ENCODE results near the gene SPTBN4. TPM values are rescaled to one million over a fixed set of nuclear protein-coding genes. Genes with fewer than 3 reads are reported as not detected.

SPTBN4 gene
- 0.61 TPM in 1 of 2 replicates, not detected in the other for total RNA-seq (2014; rRNA removed; shearing (Covaris generic))

- DNase-seq (ENCODE audit: low read depth in 1 of 2, low spot score in 2 of 2) = no peak
Observed at GRCh38 chr19:40466985-40467734, at the start of gene SPTBN4. Gene SPTBN4, plus strand, starts transcription at chr19:40467001. Its CDS starts 5,621 bp downstream, at chr19:40472622.

DNA sequence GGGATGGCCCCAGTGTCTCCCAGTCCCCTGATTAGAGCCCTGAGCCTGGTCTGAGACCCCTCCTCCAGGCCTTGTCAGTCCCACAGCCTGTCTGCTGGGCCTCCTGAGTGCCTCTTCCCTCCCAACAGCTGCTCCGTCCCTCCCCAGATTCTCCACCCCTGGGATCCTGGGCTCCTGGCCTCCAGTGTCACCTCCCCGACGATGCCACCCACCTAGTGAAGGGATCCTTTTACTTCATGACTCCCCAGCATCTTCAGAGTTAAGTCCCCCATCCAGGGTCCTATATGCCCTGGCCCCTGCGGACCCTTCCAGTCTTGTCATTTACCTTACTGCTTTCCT, 49.2 kb upstream of the SPTBN4 start:
- Histone ChIP-seq H3K9me3 (replicated peaks) (no peaks in the 10 kb centered on the region), H3K4me3 (no peak overlapping the region), H3K36me3 (peaks cover 11% of the 10 kb centered on the region), H3K27me3 (replicated peaks) (no peaks in the 10 kb centered on the region), H3K4me1 (replicated peaks) (peaks cover 30% of the 10 kb centered on the region), H3K27ac (peak overlapping the region; percentile 65)
- DNase-seq (ENCODE audit: low read depth in 1 of 2, low spot score in 2 of 2) = no peak

More at GRCh38 chr19:40466985-40467734, at the start of gene SPTBN4:
- Histone ChIP-seq H3K27me3 (replicated peaks) (peaks cover 13% of the 10 kb centered on the region), H3K4me3 (peak within 1 kb of the TSS; percentile 52), H3K36me3 (no peaks in the 10 kb centered on the region), H3K4me1 (replicated peaks) (peaks cover 26% of the 10 kb centered on the region), H3K27ac (no peak within 1 kb of the TSS), H3K9me3 (replicated peaks) (no peaks in the 10 kb centered on the region)

GRCh38 chr19:40418040-40418439, 48.8 kb upstream of the SPTBN4 start:
- H3K27me3 ChIP-seq (replicated peaks) = no peaks in the 10 kb centered on the region
- no peak for DNase-seq (ENCODE audit: low read depth in 1 of 2, low spot score in 2 of 2)

GRCh38 chr19:40419066-40419612, 47.7 kb upstream of the SPTBN4 start:
- Histone ChIP-seq H3K27me3 (replicated peaks) (no peaks in the 10 kb centered on the region), H3K4me3 (no peak overlapping the region), H3K36me3 (peaks cover 22% of the 10 kb centered on the region), H3K4me1 (replicated peaks) (peaks cover 30% of the 10 kb centered on the region), H3K27ac (no peak overlapping the region), H3K9me3 (replicated peaks) (no peaks in the 10 kb centered on the region)
- DNase-seq (ENCODE audit: low read depth in 1 of 2, low spot score in 2 of 2) = no peak

More at GRCh38 chr19:40418040-40418439, 48.8 kb upstream of the SPTBN4 start:
- Histone ChIP-seq H3K9me3 (replicated peaks) (no peaks in the 10 kb centered on the region), H3K36me3 (peaks cover 16% of the 10 kb centered on the region), H3K4me3 (no peak overlapping the region), H3K4me1 (replicated peaks) (peaks cover 30% of the 10 kb centered on the region), H3K27ac (peak overlapping the region; percentile 65; the same call in 1 of the 2 replicates)

- H3K4me1 ChIP-seq (replicated peaks) = peaks cover 28% of the 10 kb centered on the region
- no peak overlapping the region for H3K4me3 ChIP-seq
- no peaks in the 10 kb centered on the region for H3K27me3 ChIP-seq (replicated peaks)
- no peak overlapping the region for H3K27ac ChIP-seq
- H3K36me3 ChIP-seq = peaks cover 22% of the 10 kb centered on the region
- H3K9me3 ChIP-seq (replicated peaks) = no peaks in the 10 kb centered on the region
- DNase-seq (ENCODE audit: low read depth in 1 of 2, low spot score in 2 of 2) = no peak
Observed at GRCh38 chr19:40419780-40420179, 47.0 kb upstream of the SPTBN4 start.

GRCh38 chr19:40420451-40420765, 46.4 kb upstream of the SPTBN4 start:
- Histone ChIP-seq H3K27ac (no peak overlapping the region), H3K4me1 (replicated peaks) (peaks cover 23% of the 10 kb centered on the region), H3K27me3 (replicated peaks) (no peaks in the 10 kb centered on the region), H3K36me3 (peaks cover 22% of the 10 kb centered on the region), H3K4me3 (peak overlapping the region; percentile 44), H3K9me3 (replicated peaks) (no peaks in the 10 kb centered on the region)
- DNase-seq (ENCODE audit: low read depth in 1 of 2, low spot score in 2 of 2) = no peak

DNA sequence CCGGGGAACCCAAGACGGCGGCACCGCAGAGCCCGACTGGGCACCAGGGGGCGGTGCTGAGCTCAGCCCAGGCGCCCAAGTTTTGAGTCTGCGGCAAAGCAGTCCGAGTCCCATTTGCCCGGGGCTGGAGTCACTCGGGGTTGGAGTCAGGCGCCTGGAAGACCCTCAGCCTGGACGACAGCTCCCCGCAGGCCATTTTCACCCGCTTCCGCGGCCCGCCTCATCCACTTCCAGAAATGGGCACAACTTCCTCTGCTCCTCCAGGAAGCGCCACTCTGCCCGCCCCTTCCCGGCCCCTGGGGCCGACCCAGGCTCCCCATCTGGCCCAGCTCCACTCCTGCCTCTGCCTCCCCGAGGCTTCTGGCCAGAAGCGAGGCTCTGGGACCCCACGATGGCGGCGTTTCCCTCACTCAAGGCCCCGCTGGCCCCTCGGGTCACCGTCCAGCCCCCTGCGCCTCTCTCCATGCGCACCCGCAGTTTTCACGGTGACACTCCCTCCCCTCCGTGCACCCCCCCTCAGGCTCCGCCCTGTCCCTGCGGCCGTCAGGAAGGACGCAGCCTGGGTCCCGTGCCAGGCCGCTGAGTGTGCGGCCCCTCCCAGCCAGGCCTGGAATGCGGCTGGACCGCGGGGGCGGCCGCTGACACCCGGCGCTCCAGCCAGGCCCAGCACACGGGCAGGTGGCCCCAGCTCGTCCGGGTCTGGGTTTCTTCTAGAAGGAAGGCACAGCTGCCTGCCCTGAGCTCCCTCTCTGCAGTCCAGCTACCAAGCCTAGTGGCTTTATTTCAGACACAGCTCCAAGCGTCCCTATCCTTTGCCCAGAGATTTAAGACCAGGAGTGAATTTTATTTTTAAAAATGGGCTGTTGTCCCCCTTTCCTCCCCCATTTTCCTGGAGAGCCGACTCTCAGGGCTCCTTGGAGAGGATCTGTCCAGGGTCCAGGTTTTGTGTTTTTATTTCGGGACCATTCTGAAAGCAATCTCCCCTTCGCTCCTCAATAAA, 45.7 kb upstream of the SPTBN4 start:
- H3K4me3 ChIP-seq = peak overlapping the region; percentile 44
- peak; percentile 91 to 97 for DNase-seq (ENCODE audit: low read depth in 1 of 2, low spot score in 2 of 2)

DNA sequence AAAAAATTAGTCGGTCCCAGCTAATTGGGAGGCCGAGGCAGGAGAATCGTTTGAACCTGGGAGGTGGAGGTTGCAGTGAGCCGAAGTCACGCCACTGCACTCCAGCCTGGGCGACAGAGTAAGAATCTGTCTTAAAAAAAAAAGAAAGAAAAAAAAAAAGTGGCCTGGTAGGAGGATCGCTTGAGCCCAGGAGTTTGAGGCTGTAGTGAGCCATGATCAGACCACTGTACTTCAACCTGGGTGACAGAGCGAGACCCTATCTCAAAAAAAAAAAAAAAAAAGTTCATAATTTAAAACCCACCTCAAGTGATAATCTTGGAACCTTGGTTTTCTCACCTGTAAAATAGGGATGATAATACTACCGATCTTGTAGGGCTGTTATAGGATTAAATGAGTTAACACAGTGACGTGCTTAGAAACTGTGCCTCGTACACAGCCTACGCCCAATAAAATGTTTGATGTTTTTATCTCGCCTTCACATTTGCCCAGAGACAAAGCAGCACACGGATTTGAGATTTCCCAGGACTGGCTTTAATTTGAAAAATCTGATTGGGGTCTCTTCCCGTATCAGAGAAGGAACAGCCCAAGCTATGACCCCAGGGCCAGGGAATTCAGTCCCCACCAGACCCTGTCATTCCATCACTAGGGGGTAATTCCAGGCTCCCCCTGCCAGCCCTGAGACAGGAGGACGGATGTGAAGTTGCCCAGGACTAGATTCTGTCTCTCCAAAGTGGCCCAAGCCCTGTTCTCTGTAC, 44.6 kb upstream of the SPTBN4 start:
- Histone ChIP-seq H3K4me3 (no peak overlapping the region), H3K4me1 (replicated peaks) (peaks cover 17% of the 10 kb centered on the region)
- no peak for DNase-seq (ENCODE audit: low read depth in 1 of 2, low spot score in 2 of 2)

More for the DNA sequence above, 45.7 kb upstream of the SPTBN4 start:
- H3K4me1 ChIP-seq (replicated peaks) = peaks cover 23% of the 10 kb centered on the region
- peaks cover 22% of the 10 kb centered on the region for H3K36me3 ChIP-seq
- no peaks in the 10 kb centered on the region for H3K9me3 ChIP-seq (replicated peaks)
- H3K27me3 ChIP-seq (replicated peaks) = no peaks in the 10 kb centered on the region
- peak overlapping the region; percentile 77 for H3K27ac ChIP-seq

DNA sequence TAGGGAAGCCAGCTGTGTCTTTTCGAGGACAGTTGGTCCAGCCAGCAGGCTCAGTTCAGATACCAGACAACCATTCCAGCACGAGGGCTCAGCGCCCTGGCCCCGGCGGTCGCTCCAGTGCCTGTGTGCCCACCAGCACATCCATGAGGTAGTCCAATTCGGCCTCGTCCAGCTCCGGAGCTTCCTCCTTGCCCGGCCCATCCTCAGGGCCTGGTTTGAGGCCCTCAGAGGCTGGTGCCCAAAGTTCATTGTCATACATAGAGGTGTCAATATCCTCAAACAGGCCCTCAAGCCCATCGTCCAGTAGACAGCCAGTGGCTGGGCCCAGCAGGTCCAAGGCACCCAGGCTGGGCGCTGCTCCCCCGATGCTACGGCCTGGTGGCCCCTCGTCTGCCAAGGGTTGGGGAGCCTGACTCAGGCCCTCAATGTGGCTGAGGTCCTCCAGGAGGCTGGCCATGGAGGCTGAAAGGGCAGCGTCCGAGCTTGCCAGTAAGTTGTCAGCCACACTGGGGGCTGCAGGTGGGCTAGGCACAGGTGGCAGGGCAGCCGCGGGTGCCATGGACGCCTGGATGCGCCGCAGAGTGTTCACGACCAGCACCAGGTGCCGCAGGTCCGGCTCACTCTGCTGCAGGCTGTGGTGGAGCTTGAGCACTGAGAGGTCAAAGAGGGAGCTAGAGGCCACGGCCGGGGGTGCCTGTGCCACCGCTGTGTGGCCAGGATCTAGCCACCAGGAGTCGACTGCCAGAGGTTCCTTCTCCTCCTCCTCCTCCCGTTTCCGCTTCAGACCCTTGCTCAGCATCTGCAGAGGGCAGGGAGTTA, 43.8 kb upstream of the SPTBN4 start:
- H3K27me3 ChIP-seq (replicated peaks) = no peaks in the 10 kb centered on the region
- H3K4me1 ChIP-seq (replicated peaks) = peaks cover 10% of the 10 kb centered on the region
- no peak overlapping the region for H3K4me3 ChIP-seq
- DNase-seq (ENCODE audit: low read depth in 1 of 2, low spot score in 2 of 2) = no peak
- H3K27ac ChIP-seq = no peak overlapping the region
- H3K9me3 ChIP-seq (replicated peaks) = no peaks in the 10 kb centered on the region
- peaks cover 22% of the 10 kb centered on the region for H3K36me3 ChIP-seq

More for the DNA sequence above, 44.6 kb upstream of the SPTBN4 start:
- H3K27ac ChIP-seq = no peak overlapping the region
- H3K36me3 ChIP-seq = peaks cover 22% of the 10 kb centered on the region
- no peaks in the 10 kb centered on the region for H3K9me3 ChIP-seq (replicated peaks)
- H3K27me3 ChIP-seq (replicated peaks) = no peaks in the 10 kb centered on the region

DNA sequence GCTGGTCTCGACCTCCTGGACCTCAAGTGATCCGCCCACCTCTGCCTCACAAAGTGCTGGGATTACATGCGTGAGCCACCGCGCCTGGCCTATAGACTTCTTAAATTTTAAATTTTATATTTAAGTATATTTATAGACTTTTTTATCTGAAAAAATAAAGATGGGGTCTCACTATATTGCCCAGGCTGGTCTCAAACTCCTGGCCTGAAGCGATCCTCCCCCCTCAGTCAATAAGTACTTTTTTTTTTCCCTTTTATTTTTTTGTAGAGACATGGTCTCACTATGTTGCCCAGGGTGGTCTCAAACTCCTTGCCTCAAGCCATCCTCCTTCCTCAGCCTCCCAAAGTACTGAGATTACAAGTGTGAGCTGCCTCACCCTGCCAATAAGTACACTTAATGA, 42.9 kb upstream of the SPTBN4 start:
- no peaks in the 10 kb centered on the region for H3K27me3 ChIP-seq (replicated peaks)
- no peak for DNase-seq (ENCODE audit: low read depth in 1 of 2, low spot score in 2 of 2)
- H3K4me3 ChIP-seq = no peak overlapping the region
- H3K9me3 ChIP-seq (replicated peaks) = no peaks in the 10 kb centered on the region
- no peak overlapping the region for H3K27ac ChIP-seq
- H3K4me1 ChIP-seq (replicated peaks) = peaks cover 10% of the 10 kb centered on the region
- H3K36me3 ChIP-seq = peaks cover 22% of the 10 kb centered on the region

GRCh38 chr19:40424637-40425449, 42.0 kb upstream of the SPTBN4 start:
- DNase-seq (ENCODE audit: low read depth in 1 of 2, low spot score in 2 of 2) = peak in 1 of 2 experiments; percentile 44
- Histone ChIP-seq H3K36me3 (peaks cover 22% of the 10 kb centered on the region), H3K9me3 (replicated peaks) (no peaks in the 10 kb centered on the region), H3K4me3 (peak overlapping the region; percentile 66), H3K27me3 (replicated peaks) (no peaks in the 10 kb centered on the region), H3K4me1 (replicated peaks) (peaks cover 10% of the 10 kb centered on the region), H3K27ac (peak overlapping the region; percentile 88)

All from SJSA1 (cell line).